Ovary (tissue), 3 donors: ENCODE measurements around the gene VARS1.

Experiments used
- EP300 ChIP-seq: sonication (generic); formaldehyde crosslinking; IDR thresholded peaks from one replicate; pipeline ENCODE4 v1.6.1; 2017; ENCODE audit warnings: antibody characterized with exemption
- POLR2A ChIP-seq: fragments of 450-650 bp; IDR thresholded peaks from one replicate; pipeline ENCODE4 v1.6.1; 2017; ENCODE audit warnings: antibody characterized with exemption, mild to moderate bottlenecking, moderate library complexity
- TF ChIP-seq, protein P1 (sequence below), 3 donors: fragments of 450-650 bp in 2 of 3; fragments of 200-600 bp in 1 of 3; IDR thresholded peaks; one replicate each; pipeline versions ENCODE4 v1.5.1 to v1.8.0; 2016 to 2022; ENCODE audit warnings: antibody characterized with exemption in 3 of 3, mild to moderate bottlenecking in 1 of 3
- donor health status: DM: no; HTN: no; CAD: no.

DNA sequence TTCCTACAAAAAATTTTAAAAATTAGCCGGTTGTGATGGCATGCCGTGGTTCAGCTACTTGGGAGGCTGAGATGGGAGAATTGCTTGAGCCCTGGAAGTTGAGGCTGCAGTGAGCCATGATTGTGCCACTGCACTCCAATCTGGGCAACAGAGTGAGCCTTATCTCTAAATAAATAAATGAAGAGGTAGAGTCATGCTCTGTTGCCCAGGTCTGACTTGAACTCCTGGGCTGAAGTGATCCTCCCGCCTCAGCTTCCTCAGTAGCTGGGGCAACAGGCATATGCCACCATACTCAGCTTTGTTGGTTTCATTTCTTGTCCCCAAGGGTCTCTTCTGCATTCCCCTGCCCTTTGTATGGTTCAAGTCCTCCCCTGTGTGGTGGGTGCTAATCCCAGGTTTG lies 49.0 kb upstream of the VARS1 start:
- TF ChIP-seq EP300: no peak
- TF ChIP-seq, protein P1, sequence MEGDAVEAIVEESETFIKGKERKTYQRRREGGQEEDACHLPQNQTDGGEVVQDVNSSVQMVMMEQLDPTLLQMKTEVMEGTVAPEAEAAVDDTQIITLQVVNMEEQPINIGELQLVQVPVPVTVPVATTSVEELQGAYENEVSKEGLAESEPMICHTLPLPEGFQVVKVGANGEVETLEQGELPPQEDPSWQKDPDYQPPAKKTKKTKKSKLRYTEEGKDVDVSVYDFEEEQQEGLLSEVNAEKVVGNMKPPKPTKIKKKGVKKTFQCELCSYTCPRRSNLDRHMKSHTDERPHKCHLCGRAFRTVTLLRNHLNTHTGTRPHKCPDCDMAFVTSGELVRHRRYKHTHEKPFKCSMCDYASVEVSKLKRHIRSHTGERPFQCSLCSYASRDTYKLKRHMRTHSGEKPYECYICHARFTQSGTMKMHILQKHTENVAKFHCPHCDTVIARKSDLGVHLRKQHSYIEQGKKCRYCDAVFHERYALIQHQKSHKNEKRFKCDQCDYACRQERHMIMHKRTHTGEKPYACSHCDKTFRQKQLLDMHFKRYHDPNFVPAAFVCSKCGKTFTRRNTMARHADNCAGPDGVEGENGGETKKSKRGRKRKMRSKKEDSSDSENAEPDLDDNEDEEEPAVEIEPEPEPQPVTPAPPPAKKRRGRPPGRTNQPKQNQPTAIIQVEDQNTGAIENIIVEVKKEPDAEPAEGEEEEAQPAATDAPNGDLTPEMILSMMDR (IDR thresholded peaks at IDR 0.05): no peak
- no peak for TF ChIP-seq POLR2A
